ENCODE measurements around the gene NOP14.

DNA sequence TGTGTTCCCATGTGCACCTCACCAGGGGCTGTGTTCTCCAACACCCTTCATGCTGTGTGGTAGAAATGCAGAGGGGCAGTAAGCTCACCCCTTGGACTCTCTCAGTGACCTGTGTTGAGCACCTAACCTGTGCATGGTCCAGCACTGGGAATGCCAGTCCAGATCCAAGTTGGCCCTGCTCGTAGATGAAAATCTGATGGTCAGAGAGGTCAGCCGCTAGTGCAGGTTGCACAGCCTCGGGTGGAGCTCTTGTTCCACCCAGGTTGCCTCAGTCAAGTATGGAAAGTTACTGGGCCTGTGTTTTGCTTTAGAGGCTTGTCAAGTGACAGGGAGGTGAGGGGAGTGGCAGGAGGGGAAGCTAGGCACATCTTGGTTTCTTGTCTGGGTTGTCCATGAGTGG is 51.3 kb downstream of the NOP14 start:
- TF ChIP-seq POLR2A (IDR thresholded peaks at IDR 0.05; ENCODE audit: low read depth, low read length), result no peak
- TF ChIP-seq POLR2AphosphoS5 (IDR thresholded peaks at IDR 0.05; ENCODE audit: low read depth, low read length), result no peak

Data from GM12892 (cell line).